RCC 7860 (cell line): ENCODE data around the gene NSL1.
"Not testable (repeated sequence)": the region's sequence is repeated elsewhere in the genome, so short reads cannot be mapped to it uniquely, and the experiment has no call there.

ENCODE experiments used
- DNase-seq: peaks from one replicate; pipeline ENCODE4 v3.0.0-alpha.2; 2015; ENCODE audit warnings: low spot score
- FAIRE-seq: peaks from 2 replicates; lab custom pipeline; 2012; peaks lifted over from hg19 to GRCh38; lab: Jason Lieb, UNC

The NSL1 gene

DNA sequence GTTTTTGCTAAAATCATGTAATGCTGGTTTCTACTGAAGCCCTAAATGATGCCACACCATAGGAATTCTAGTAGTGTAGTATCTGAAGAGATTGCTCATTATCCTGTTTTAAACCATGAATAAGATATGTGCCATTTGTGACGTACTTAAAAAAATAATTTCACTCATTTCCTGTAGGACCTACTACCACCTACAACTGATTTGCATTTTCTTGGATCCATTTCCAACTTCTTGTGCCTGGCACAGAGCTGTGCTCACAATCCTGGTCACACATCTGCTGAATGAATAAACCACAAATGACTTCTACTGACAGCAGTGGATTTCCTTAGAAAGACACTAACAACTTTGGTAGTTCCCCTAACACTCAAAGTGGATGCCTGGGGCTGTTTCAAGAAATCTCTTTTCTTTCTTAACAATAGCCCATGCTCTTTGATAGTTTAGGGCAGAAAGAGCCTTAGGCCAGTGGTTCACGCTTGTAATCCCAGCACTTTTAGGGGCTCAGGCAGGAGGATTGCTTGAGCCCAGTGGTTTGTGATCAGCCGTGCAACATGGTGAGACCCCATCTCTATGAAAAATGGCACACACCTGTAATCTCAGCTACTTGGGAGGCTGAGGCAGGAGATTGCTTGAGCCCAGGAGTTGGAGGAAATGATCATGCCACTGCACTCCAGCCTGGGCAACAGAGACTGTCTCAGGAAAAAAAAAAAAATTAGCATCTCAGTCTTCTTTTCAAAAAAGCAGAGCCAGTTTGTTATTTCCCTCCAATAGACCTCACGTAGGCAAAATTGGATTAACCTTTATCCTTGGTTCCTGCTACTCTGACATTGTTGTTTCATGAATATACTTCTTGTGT lies 78.9 kb downstream of the NSL1 start:
- FAIRE-seq (no peak), DNase-seq (no peak)

DNA sequence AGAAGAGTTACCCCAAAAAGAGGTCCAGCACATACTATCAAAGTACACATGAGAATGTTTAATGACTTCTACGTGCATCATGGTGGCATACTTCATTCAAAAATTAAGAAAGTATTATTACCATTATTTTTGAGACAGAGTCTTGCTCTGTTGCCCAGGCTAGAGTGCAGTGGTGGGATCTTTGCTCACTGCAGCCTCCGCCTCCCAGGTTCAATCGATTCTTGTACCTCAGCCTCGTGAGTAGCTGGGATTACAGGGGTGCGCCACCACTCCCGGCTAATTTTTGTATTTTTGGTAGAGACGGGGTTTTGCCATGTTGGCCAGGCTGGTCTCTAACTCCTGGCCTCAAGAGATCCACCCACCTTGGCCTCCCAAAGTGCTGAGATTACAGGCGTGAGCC lies 79.6 kb downstream of the NSL1 start:
- DNase-seq, FAIRE-seq: not testable (repeated sequence)

GRCh38 chr1:212710566-212710965 lies 81.0 kb downstream of the NSL1 start:
- DNase-seq (no peak), FAIRE-seq (no peak)

GRCh38 chr1:212703991-212704564 lies 87.5 kb downstream of the NSL1 start:
- DNase-seq (no peak), FAIRE-seq (no peak)

GRCh38 chr1:212702672-212703071 lies 88.9 kb downstream of the NSL1 start:
- FAIRE-seq = no peak

DNA sequence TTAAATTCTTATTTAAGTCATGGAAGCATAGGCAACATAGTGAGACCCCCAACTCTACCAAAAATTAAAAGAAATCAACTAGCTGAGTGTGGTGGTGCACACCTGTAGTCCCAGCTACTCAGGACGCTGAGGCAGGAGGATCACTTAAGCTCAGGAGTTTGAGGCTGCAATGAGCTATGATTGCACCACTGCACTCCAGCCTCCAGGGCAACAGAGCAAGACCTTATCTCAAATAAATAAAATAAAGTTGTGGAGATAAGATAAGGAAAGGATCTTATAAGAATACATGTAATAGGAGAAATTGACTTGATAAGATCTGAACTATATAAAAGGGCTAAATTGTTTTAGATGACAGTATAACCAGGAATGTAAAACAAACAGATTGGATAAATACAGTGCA lies 89.7 kb downstream of the NSL1 start:
- DNase-seq = no peak
- FAIRE-seq = no peak

More at GRCh38 chr1:212702672-212703071, 88.9 kb downstream of the NSL1 start:
- DNase-seq = no peak

- FAIRE-seq (no peak), DNase-seq (no peak)
Observed at GRCh38 chr1:212700892-212701819, 90.4 kb downstream of the NSL1 start.

- FAIRE-seq = no peak
- DNase-seq = no peak
Observed at GRCh38 chr1:212700223-212700891, 91.2 kb downstream of the NSL1 start.

DNA sequence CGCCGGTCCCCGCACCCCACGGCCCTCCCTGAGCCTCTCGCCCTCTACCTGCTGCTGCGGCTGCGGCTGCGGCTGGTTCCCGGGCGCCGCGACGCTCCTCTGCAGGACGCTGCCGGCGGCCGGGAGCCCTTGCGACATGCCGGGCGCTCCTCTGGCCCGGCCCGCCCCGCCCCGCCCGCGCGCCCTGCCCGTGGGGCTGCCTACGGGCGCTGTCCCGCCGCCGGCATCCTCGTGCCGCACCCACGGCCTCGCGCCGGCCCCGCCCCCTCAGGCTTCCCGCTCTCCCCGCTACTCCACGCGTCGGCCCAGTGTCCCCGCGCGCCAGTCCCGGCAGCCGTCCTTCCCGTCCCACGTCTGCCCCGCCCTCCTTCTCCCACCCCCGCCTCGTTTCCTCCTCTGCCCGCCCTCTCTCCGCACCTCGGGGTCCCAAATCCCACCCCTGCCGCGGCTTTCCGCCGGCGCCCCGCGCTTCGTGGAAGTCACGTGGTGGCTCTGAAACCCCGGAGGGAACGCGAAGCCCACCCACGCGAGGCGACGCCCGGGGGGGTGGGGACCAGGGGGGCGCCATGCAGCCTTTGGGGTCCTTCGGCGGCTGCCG lies 91.9 kb downstream of the NSL1 start, which contains the start of gene BATF3:
Gene BATF3 (minus strand): TSS at position 216 of the 598 bp plus-strand sequence. CDS start 78 bp downstream, at position 138.
- DNase-seq = no peak
- no peak for FAIRE-seq

GRCh38 chr1:212699104-212699624 lies 92.4 kb downstream of the NSL1 start:
- DNase-seq = no peak
- no peak for FAIRE-seq

DNA sequence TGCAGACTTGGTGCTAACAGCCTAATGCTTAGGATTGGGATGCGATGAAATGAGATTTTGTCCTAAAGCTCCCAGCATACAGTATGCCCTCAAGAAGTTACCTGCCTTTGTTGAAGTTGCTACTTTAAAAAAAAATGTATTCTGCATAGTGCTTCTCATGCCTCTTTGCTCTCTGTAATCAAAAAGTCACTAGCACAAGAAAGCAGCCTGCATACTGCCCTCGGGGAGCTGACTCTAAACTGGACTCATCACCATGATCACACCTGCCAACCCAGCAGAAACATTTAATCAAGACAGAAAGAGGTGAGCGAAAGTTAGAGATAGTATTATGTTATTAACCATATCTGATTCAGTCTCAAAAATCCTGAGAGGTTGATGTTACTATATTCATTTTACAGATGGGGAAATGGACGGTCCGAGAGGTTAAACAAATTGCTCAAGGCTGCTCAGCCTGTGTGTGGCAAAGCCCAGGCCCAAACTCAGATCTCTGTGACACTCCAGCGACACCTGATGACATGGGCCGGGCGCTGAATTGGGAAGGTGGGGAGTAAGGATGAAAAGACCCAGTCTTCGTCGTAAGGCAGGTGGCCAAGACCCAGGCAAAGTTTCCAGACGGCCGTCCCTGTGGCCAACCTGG lies 93.0 kb downstream of the NSL1 start:
- no peak for DNase-seq
- FAIRE-seq = no peak

DNA sequence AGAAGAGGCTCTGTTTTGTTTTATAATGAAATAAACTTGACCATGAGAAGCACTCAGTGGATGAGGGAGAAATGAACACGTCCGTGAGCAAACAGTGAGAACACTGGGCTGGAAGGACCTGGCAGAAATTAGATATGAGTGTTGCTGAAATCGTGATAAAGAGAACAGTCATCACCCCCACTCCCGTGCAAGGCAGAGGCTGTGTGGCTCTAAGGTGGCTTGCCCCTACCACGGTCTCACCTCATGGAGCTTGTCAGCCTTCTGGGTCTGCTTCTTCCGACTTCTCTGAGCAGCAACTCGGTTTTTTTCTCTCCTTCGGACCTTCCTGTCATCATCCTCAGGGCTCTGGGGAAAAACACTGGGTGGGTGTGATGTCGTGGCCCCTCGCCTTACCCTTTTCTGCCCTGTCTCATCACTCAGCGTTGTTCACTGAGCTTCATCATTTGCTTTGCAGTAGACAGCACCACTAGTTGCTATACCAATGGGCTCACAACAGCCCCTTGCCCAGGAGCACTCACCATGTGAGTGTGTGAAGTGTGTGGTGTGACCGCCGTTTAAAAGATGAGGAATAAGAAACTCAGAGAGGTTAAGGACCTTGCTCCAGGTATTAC lies 94.8 kb downstream of the NSL1 start:
- no peak for DNase-seq

GRCh38 chr1:212692774-212693644 lies 98.6 kb downstream of the NSL1 start:
- DNase-seq = peak; percentile 50
- peak; percentile 26 for FAIRE-seq

More for the DNA sequence above, 94.8 kb downstream of the NSL1 start:
- FAIRE-seq = no peak

DNA sequence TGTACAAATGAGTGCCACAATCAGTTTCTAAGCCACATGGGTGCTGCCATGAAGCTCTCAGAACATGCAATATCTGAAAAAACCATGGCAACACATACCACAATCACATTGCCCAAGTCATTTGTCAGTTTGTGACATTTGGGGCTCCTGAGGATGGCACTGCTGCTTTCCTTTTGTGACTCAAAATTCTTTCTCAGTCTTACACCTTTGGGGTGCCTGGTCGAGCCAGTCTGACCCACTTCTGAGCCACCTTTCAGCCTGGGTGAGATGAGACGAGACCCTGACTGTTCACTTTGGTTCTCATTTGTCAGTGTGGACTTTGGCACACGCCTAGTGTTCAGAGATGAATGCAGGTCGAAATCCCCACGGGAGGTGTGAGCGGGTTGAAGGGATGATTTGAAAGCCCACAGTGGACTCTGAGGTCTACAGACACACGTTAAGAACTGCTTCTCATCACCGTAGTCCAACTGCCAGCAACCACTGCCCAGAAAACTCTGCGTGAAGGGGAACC lies 100.0 kb downstream of the NSL1 start:
- FAIRE-seq (no peak), DNase-seq (no peak)

DNA sequence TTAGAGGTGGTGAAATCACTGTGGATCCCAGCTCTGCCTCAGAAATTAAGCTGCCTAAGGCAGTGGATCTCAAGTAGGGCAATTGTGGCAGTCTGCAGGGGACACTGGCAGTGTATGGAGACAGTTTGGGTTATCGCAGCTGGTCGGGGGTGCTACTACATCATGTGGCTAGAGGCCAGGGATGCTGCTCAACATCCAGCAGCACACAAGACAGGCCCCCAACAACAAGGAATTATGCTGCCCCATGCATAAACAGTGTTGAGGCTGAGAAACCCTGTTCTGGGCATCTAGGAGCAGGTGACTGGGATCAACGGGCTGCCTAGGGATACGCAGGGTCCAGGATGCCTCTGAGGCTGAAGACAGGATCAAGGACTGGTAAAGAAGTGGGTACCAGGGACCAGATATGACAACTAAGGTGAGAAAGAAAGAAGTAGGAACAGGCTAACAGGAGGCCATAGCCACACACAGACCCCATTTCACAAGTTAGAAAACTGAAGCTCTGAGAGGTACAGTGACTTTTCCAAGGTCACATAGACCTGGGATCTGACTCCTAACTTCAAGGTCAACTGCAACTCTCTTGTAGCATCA lies 100.7 kb downstream of the NSL1 start:
- FAIRE-seq (no peak), DNase-seq (no peak)

GRCh38 chr1:212689758-212690529 lies 101.6 kb downstream of the NSL1 start:
- DNase-seq (no peak), FAIRE-seq (no peak)
